SK-N-SH treated with all-trans-retinoic acid at 6 μM for 48 hours (cell line): ENCODE data around the gene MALSU1.

ENCODE experiments used
- ATAC-seq: fragments of 200-7000 bp; cut with Tn5 transposase; 3 replicates; pipeline ENCODE4 v1.9.1; 2020; ENCODE audit warnings: mild to moderate bottlenecking, moderate library complexity
- ARNTL ChIP-seq: fragments of 450-650 bp; formaldehyde crosslinking; IDR thresholded peaks from 2 replicates; pipeline ENCODE4 v1.5.0; 2020; ENCODE audit warnings: low read depth, mild to moderate bottlenecking, moderate library complexity, borderline replicate concordance
- BACH2 ChIP-seq: fragments of 250-450 bp; sonication (Bioruptor Pico); IDR thresholded peaks from 2 replicates; pipeline ENCODE4 v1.9.0; 2021; ENCODE audit warnings: mild to moderate bottlenecking, borderline replicate concordance
- CSDC2 ChIP-seq: fragments of 250-450 bp; sonication (Bioruptor Pico); IDR thresholded peaks from 2 replicates; pipeline ENCODE4 v1.5.0; 2020; ENCODE audit warnings: mild to moderate bottlenecking, moderate library complexity
- ESRRG ChIP-seq: fragments of 250-450 bp; sonication (Bioruptor Pico); IDR thresholded peaks from 2 replicates; pipeline ENCODE4 v1.6.1; 2021; ENCODE audit warnings: mild to moderate bottlenecking
- GLIS3 ChIP-seq: fragments of 250-450 bp; sonication (Bioruptor Pico); IDR thresholded peaks from 2 replicates; pipeline ENCODE4 v1.5.0; 2020; ENCODE audit warnings: mild to moderate bottlenecking, moderate library complexity
- OSR1 ChIP-seq: fragments of 250-450 bp; sonication (Bioruptor Pico); IDR thresholded peaks from 2 replicates; pipeline ENCODE4 v1.8.0; 2022; ENCODE audit warnings: moderate library complexity, mild to moderate bottlenecking, inconsistent platforms
- PATZ1 ChIP-seq: fragments of 250-450 bp; sonication (Bioruptor Pico); IDR thresholded peaks from 2 replicates; pipeline ENCODE4 v1.8.0; 2020; ENCODE audit warnings: mild to moderate bottlenecking, moderate library complexity, borderline replicate concordance
- PPARA ChIP-seq: fragments of 250-450 bp; sonication (Bioruptor Pico); IDR thresholded peaks from 2 replicates; pipeline ENCODE4 v1.5.0; 2020; ENCODE audit warnings: mild to moderate bottlenecking, borderline replicate concordance
- SNAI2 ChIP-seq: fragments of 250-450 bp; sonication (Bioruptor Pico); IDR thresholded peaks from 2 replicates; pipeline ENCODE4 v1.5.0; 2020; ENCODE audit warnings: mild to moderate bottlenecking, moderate library complexity
- TCF4 ChIP-seq: fragments of 250-450 bp; sonication (Bioruptor Pico); IDR thresholded peaks from 2 replicates; pipeline ENCODE4 v1.8.0; 2021; ENCODE audit warnings: mild to moderate bottlenecking, moderate library complexity, borderline replicate concordance
- TOX ChIP-seq: fragments of 250-450 bp; sonication (Bioruptor Pico); IDR thresholded peaks from 2 replicates; pipeline ENCODE4 v1.8.0; 2021; ENCODE audit warnings: mild to moderate bottlenecking, moderate library complexity, borderline replicate concordance
- TSHZ2 ChIP-seq: fragments of 250-450 bp; sonication (Bioruptor Pico); IDR thresholded peaks from 2 replicates; pipeline ENCODE4 v1.5.0; 2020; ENCODE audit warnings: mild to moderate bottlenecking, moderate library complexity
- ZC3H10 ChIP-seq: fragments of 250-450 bp; sonication (Bioruptor Pico); IDR thresholded peaks from 2 replicates; pipeline ENCODE4 v1.5.1; 2021; ENCODE audit warnings: mild to moderate bottlenecking, moderate library complexity
- ZFP3 ChIP-seq: fragments of 250-450 bp; sonication (Bioruptor Pico); IDR thresholded peaks from 2 replicates; pipeline ENCODE4 v1.5.0; 2020; ENCODE audit warnings: mild to moderate bottlenecking, moderate library complexity
- ZFP30 ChIP-seq: fragments of 450-650 bp; formaldehyde crosslinking; IDR thresholded peaks from 2 replicates; pipeline ENCODE4 v1.5.0; 2022; ENCODE audit warnings: mild to moderate bottlenecking, moderate library complexity
- ZNF565 ChIP-seq: fragments of 450-650 bp; formaldehyde crosslinking; conservative IDR thresholded peaks from 2 replicates; pipeline ENCODE4 v1.5.0; 2020; ENCODE audit warnings: low read depth, mild to moderate bottlenecking, moderate library complexity
- ZNF70 ChIP-seq: fragments of 450-650 bp; formaldehyde crosslinking; IDR thresholded peaks from 2 replicates; pipeline ENCODE4 v1.5.0; 2020; ENCODE audit warnings: mild to moderate bottlenecking, moderate library complexity
- ZNF8 ChIP-seq: fragments of 450-650 bp; formaldehyde crosslinking; IDR thresholded peaks from 2 replicates; pipeline ENCODE4 v1.5.0; 2020; ENCODE audit warnings: mild to moderate bottlenecking, moderate library complexity
- TF ChIP-seq, protein P1 (sequence below): fragments of 250-450 bp; sonication (Bioruptor Pico); IDR thresholded peaks from 2 replicates; pipeline ENCODE4 v1.8.0; 2021; ENCODE audit warnings: low read depth, mild to moderate bottlenecking, moderate library complexity, borderline replicate concordance
- TF ChIP-seq, protein P2 (sequence below): fragments of 250-450 bp; sonication (Bioruptor Pico); IDR thresholded peaks from 2 replicates; pipeline ENCODE4 v1.5.1; 2020; ENCODE audit warnings: low read depth, mild to moderate bottlenecking, moderate library complexity

MALSU1 gene

GRCh38 chr7:23273141-23273599 is 26.0 kb upstream of the MALSU1 start (continued):
- peak; percentile 83; the same call in 1 of the 2 replicates for TF ChIP-seq TSHZ2
- TF ChIP-seq ZNF70 (CRISPR knock-in tag), result no peak
- TF ChIP-seq, protein P1, sequence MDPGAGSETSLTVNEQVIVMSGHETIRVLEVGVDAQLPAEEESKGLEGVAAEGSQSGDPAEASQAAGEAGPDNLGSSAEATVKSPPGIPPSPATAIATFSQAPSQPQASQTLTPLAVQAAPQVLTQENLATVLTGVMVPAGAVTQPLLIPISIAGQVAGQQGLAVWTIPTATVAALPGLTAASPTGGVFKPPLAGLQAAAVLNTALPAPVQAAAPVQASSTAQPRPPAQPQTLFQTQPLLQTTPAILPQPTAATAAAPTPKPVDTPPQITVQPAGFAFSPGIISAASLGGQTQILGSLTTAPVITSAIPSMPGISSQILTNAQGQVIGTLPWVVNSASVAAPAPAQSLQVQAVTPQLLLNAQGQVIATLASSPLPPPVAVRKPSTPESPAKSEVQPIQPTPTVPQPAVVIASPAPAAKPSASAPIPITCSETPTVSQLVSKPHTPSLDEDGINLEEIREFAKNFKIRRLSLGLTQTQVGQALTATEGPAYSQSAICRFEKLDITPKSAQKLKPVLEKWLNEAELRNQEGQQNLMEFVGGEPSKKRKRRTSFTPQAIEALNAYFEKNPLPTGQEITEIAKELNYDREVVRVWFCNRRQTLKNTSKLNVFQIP (CRISPR knock-in tag), result no peak
- TF ChIP-seq, all 23 proteins: peak for 11

- TF ChIP-seq OSR1 (no peak), ZNF8 (CRISPR knock-in tag) (no peak), TOX (no peak), TCF4 (CRISPR knock-in tag) (no peak), PPARA (CRISPR knock-in tag) (no peak), SNAI2 (CRISPR knock-in tag) (no peak)
- ATAC-seq, result no peak
Observed at GRCh38 chr7:23275912-23276311, 23.2 kb upstream of the MALSU1 start.

DNA sequence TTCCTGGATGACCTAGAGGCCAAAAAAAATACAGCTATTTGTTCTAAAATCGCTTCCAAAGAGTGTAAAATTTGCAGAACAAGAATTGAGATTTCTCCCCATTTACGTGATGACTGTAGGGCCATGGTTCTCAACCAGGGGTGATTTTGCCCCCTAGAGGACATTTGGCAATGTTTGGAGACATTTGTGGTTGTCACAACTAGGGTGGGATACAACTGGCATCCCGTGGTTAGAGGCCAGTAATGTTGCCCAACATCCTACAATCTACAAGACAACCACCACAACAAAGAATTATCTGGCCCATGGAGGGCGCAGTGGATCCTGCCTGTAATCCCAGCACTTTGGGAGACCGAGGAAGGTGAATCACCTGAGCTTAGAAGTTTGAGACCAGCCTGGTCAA is 22.8 kb upstream of the MALSU1 start:
- no peak for ATAC-seq
- TF ChIP-seq ZC3H10 (CRISPR knock-in tag), result no peak
- TF ChIP-seq ARNTL (CRISPR knock-in tag), result no peak
- TF ChIP-seq, protein P2, sequence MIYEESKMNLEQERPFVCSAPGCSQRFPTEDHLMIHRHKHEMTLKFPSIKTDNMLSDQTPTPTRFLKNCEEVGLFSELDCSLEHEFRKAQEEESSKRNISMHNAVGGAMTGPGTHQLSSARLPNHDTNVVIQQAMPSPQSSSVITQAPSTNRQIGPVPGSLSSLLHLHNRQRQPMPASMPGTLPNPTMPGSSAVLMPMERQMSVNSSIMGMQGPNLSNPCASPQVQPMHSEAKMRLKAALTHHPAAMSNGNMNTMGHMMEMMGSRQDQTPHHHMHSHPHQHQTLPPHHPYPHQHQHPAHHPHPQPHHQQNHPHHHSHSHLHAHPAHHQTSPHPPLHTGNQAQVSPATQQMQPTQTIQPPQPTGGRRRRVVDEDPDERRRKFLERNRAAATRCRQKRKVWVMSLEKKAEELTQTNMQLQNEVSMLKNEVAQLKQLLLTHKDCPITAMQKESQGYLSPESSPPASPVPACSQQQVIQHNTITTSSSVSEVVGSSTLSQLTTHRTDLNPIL, result no peak
- no peak for TF ChIP-seq ESRRG

- ATAC-seq, result peak; percentile 5; the same call in 2 of the 3 replicates
- TF ChIP-seq ZNF565 (no peak), ZNF8 (CRISPR knock-in tag) (no peak), PATZ1 (CRISPR knock-in tag) (no peak), BACH2 (CRISPR knock-in tag) (no peak), SNAI2 (CRISPR knock-in tag) (no peak), CSDC2 (CRISPR knock-in tag) (no peak), TSHZ2 (no peak), ZFP30 (CRISPR knock-in tag) (no peak), TCF4 (CRISPR knock-in tag) (no peak), ZNF70 (CRISPR knock-in tag) (no peak), OSR1 (no peak), GLIS3 (CRISPR knock-in tag) (no peak), ARNTL (CRISPR knock-in tag) (no peak), PPARA (CRISPR knock-in tag) (no peak), ESRRG (no peak), ZFP3 (CRISPR knock-in tag) (no peak), ZC3H10 (CRISPR knock-in tag) (no peak)
- TF ChIP-seq, protein P2, result no peak
Observed at GRCh38 chr7:23276947-23277346, 22.2 kb upstream of the MALSU1 start.
